HS-5 (cell line): ENCODE data around the gene RPL9.
"Not testable (repeated sequence)": the region's sequence is repeated elsewhere in the genome, so short reads cannot be mapped to it uniquely, and the experiment has no call there.

Source experiments
- DNase-seq: peaks from one replicate; pipeline ENCODE4 v3.0.0-alpha.2; 2012; ENCODE audit warnings: low read depth

Gene RPL9

GRCh38 chr4:39466747-39467146 is 8.0 kb upstream of the RPL9 start:
- DNase-seq: no peak

- DNase-seq: no peak
Measured at GRCh38 chr4:39464886-39465501, 6.3 kb upstream of the RPL9 start.

GRCh38 chr4:39458161-39458504 is 589 bp downstream of the RPL9 start:
- DNase-seq: not testable (repeated sequence)

- no peak for DNase-seq
Measured at GRCh38 chr4:39456946-39457763, 1.6 kb downstream of the RPL9 start.

- no peak for DNase-seq
Measured at GRCh38 chr4:39455486-39455885, 3.2 kb downstream of the RPL9 start.

- no peak for DNase-seq
Measured at GRCh38 chr4:39453738-39454137, 5.0 kb downstream of the RPL9 start.

- DNase-seq: no peak
Measured at GRCh38 chr4:39452860-39453587, 5.7 kb downstream of the RPL9 start.

- no peak for DNase-seq
Measured at GRCh38 chr4:39452153-39452859, 6.4 kb downstream of the RPL9 start.

- no peak for DNase-seq
Measured at GRCh38 chr4:39451423-39452023, 7.2 kb downstream of the RPL9 start.

GRCh38 chr4:39450618-39451017 is 8.1 kb downstream of the RPL9 start:
- DNase-seq: no peak

GRCh38 chr4:39446842-39447573 is 11.7 kb downstream of the RPL9 start:
- DNase-seq: no peak

- no peak for DNase-seq
Measured at GRCh38 chr4:39446483-39446841, 12.3 kb downstream of the RPL9 start.

GRCh38 chr4:39442998-39443397 is 15.7 kb downstream of the RPL9 start:
- DNase-seq: no peak

- no peak for DNase-seq
Measured at GRCh38 chr4:39441593-39441992, 17.1 kb downstream of the RPL9 start.

GRCh38 chr4:39435659-39436563 is 22.8 kb downstream of the RPL9 start:
- DNase-seq: no peak

GRCh38 chr4:39433878-39434492 is 24.7 kb downstream of the RPL9 start:
- no peak for DNase-seq

GRCh38 chr4:39429476-39430334 is 29.0 kb downstream of the RPL9 start:
- DNase-seq: no peak

- DNase-seq: no peak
Measured at GRCh38 chr4:39427520-39428114, 31.1 kb downstream of the RPL9 start.

- DNase-seq: no peak
Measured at GRCh38 chr4:39426728-39427127, 32.0 kb downstream of the RPL9 start.
